K562 (cell line): ENCODE results near the gene NEURL2. TPM values are rescaled to one million over a fixed set of nuclear protein-coding genes. Genes with fewer than 3 reads are reported as not detected.
A peak's percentile ranks its signal among the peaks of the same experiment; 100 is the strongest.

Experiments
- ARNT ChIP-seq, 2 experiments: fragments of 450-650 bp; IDR thresholded peaks; 2 replicates each; pipeline ENCODE4 v1.6.1; 2016; ENCODE audit warnings: mild to moderate bottlenecking in 1 of 2
- ATF7 ChIP-seq: fragments of 450-650 bp; IDR thresholded peaks from 2 replicates; pipeline ENCODE4 v1.7.1; 2014; ENCODE audit warnings: mild to moderate bottlenecking, moderate library complexity
- CBX3 ChIP-seq, 2 experiments: IDR thresholded peaks; 1 replicate in 1 of 2; 2 replicates in 1 of 2; pipeline ENCODE4 v1.6.1; 2012; ENCODE audit warnings: inconsistent platforms in 2 of 2, low read length in 2 of 2, borderline replicate concordance in 1 of 2, control low read depth in 1 of 2
- CTBP1 ChIP-seq: fragments of 450-650 bp; IDR thresholded peaks from 2 replicates; pipeline ENCODE4 v1.6.1; 2016; ENCODE audit warnings: borderline replicate concordance
- FOXK2 ChIP-seq, 2 experiments: fragments of 450-650 bp; IDR thresholded peaks in 1 of 2; conservative IDR thresholded peaks in 1 of 2; 2 replicates each; pipeline ENCODE4 v1.6.1; 2016; ENCODE audit warnings: low read depth in 2 of 2, mild to moderate bottlenecking in 1 of 2
- KAT8 ChIP-seq: fragments of 450-650 bp; IDR thresholded peaks from 2 replicates; pipeline ENCODE4 v1.6.1; 2016; ENCODE audit warnings: low read depth, mild to moderate bottlenecking
- MXI1 ChIP-seq: IDR thresholded peaks from 2 replicates; pipeline ENCODE4 v1.6.1; 2011; ENCODE audit warnings: low read depth, mild to moderate bottlenecking, improper control_type of control experiment, low read length
- MYC ChIP-seq, 2 experiments: fragments of 250-450 bp in 1 of 2; sonication (Bioruptor Pico) in 1 of 2; IDR thresholded peaks; 2 replicates each; pipeline versions ENCODE4 v1.5.1 to v1.6.1; 2012 to 2021; ENCODE audit warnings: low read depth in 2 of 2, borderline replicate concordance in 1 of 2, improper control_type of control experiment in 1 of 2, low read length in 1 of 2, mild to moderate bottlenecking in 1 of 2, moderate library complexity in 1 of 2
- MYNN ChIP-seq, 2 experiments: sonication (generic); formaldehyde crosslinking in 1 of 2; IDR thresholded peaks; 2 replicates each; pipeline versions ENCODE4 v1.5.0 to v1.6.1; 2016 to 2020; ENCODE audit warnings: antibody characterized with exemption in 1 of 2, missing genetic modification reagents in 1 of 2
- PHF8 ChIP-seq: fragments of 200-600 bp; sonication (generic); IDR thresholded peaks from 2 replicates; pipeline ENCODE4 v1.6.1; 2012; ENCODE audit warnings: mixed run types, mild to moderate bottlenecking, inconsistent platforms, low read length, moderate library complexity, borderline replicate concordance
- RBM22 ChIP-seq: fragments of 200-400 bp; formaldehyde crosslinking; IDR thresholded peaks from 2 replicates; pipeline ENCODE4 v1.6.1; 2018; ENCODE audit warnings: low read length, low read depth; ENCODE audit not compliant: poor library complexity, severe bottlenecking
- SREBF2 ChIP-seq: sonication (generic); formaldehyde crosslinking; IDR thresholded peaks from 2 replicates; pipeline ENCODE4 v1.4.0; 2020; ENCODE audit warnings: mild to moderate bottlenecking, missing genetic modification reagents
- YY1 ChIP-seq, 3 experiments: IDR thresholded peaks; 2 replicates each; pipeline ENCODE4 v1.6.1; 2011; ENCODE audit warnings: low read length in 2 of 3, mild to moderate bottlenecking in 2 of 3, moderate library complexity in 2 of 3, borderline replicate concordance in 1 of 3, control low read depth in 1 of 3, low read depth in 1 of 3; ENCODE audit not compliant: insufficient read depth in 3 of 3, insufficient replicate concordance in 2 of 3, control insufficient read depth in 1 of 3, insufficient read length in 1 of 3; ENCODE audit errors: extremely low read depth in 1 of 3
- polyA plus RNA-seq, 8 experiments: library from polyadenylated mRNA; depleted of rRNA in 4 of 8; stranded (reverse) in 5 of 8; unstranded in 3 of 8; fragments of >200 nt; fragmentation: Nextera tagmentation in 2 of 8; fragmentation: Illumina TruSeq in 1 of 8; extraction: Ambion mirVana in 2 of 8; extraction: Trizol in 1 of 8; gene quantifications; 2 replicates each; pipeline versions ENCODE4 v1.2.1 to v1.2.3, GENCODE V29; 2011 to 2014; ENCODE audit warnings: inconsistent platforms in 1 of 8, missing spikeins in 1 of 8
- total RNA-seq, 7 experiments: library from RNA; depleted of rRNA in 6 of 7; stranded (reverse); fragments of >200 nt in 6 of 7; fragmentation: Illumina TruSeq in 2 of 7; extraction: Trizol in 2 of 7; gene quantifications; 2 replicates each; pipeline versions ENCODE4 v1.2.1 to v1.2.3, GENCODE V29; 2011 to 2021; ENCODE audit warnings: low replicate concordance in 1 of 7
- TF ChIP-seq, protein P1 (sequence below): fragments of 450-650 bp; formaldehyde crosslinking; conservative IDR thresholded peaks from 2 replicates; pipeline ENCODE4 v1.4.0; 2022; ENCODE audit warnings: mild to moderate bottlenecking, missing genetic modification characterization
- TF ChIP-seq, protein P2 (sequence below), 2 experiments: IDR thresholded peaks; 2 replicates each; pipeline ENCODE4 v1.6.1; 2012; ENCODE audit warnings: improper control_type of control experiment in 2 of 2, low read depth in 2 of 2, low read length in 2 of 2, borderline replicate concordance in 1 of 2
- TF ChIP-seq, protein P3 (sequence below), 2 experiments: fragments of 200-800 bp in 1 of 2; sonication (Bioruptor generic) in 1 of 2; sonication (generic) in 1 of 2; formaldehyde crosslinking in 1 of 2; IDR thresholded peaks in 1 of 2; conservative IDR thresholded peaks in 1 of 2; 2 replicates each; pipeline versions ENCODE4 v1.5.0 to v1.6.1; 2016 to 2020; ENCODE audit warnings: missing compliant biosample characterization in 1 of 2, missing genetic modification characterization in 1 of 2, missing genetic modification reagents in 1 of 2
- TF ChIP-seq, protein P4 (sequence below), 2 experiments: fragments of 450-650 bp in 1 of 2; sonication (generic) in 1 of 2; formaldehyde crosslinking in 1 of 2; IDR thresholded peaks in 1 of 2; conservative IDR thresholded peaks in 1 of 2; 2 replicates each; pipeline versions ENCODE4 v1.6.1 to v1.8.1; 2016 to 2023; ENCODE audit warnings: mild to moderate bottlenecking in 2 of 2, moderate library complexity in 2 of 2, inconsistent platforms in 1 of 2, missing genetic modification reagents in 1 of 2

Gene NEURL2
- total and polyA plus RNA-seq, 9 of the 15 experiments (the other 6 are each of a cell fraction or from before 2014, with no cell fraction given), result 0.22 to 1.9 (median 0.50) TPM; not detected in 1

DNA sequence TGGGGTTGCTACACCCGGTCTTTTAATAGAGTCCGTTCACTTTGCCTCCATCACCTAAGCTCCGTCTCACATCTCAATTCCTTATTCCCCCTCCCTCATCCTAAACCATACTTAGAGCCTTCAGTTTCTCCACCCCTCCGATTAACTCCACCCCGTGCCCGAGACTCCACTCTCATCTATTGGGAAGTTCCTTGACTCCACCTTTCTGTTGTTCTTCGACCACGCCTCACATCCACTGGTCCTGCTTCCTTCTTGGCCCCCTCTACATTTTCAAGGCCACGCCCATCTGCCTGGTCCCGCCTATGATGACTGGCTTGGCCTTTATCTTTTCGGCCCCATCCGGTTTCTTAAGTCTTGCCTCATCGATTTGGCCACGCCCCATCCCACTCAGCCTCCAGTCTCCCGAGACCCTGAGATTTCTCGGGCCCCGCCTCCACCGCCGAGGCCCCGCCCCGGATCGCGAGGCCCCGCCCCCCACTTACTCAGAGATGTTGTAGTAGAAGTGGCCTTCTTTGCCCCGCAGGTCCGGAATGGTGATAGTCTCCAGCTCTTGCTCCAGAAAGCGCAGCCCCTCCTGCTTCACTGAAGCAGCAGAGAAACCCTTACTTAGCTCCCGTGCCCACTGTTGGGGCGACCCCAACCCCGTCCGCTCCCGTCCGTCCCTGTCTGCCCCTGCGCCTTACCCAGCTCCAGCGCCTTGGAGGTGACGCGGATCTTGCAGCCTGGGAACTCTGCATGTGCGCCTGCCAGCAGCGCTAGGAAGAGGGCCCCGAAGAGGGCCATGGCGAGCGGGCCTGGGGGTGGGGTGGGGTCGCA, 19.9 kb upstream of the NEURL2 start (continued):
- TF ChIP-seq, protein P1, sequence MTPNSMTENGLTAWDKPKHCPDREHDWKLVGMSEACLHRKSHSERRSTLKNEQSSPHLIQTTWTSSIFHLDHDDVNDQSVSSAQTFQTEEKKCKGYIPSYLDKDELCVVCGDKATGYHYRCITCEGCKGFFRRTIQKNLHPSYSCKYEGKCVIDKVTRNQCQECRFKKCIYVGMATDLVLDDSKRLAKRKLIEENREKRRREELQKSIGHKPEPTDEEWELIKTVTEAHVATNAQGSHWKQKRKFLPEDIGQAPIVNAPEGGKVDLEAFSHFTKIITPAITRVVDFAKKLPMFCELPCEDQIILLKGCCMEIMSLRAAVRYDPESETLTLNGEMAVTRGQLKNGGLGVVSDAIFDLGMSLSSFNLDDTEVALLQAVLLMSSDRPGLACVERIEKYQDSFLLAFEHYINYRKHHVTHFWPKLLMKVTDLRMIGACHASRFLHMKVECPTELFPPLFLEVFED (CRISPR knock-in tag), result peak; percentile 53; the same call in 1 of the 2 replicates
- TF ChIP-seq FOXK2 (conservative IDR thresholded peaks at IDR 0.05 in 1 of 2, IDR thresholded peaks at IDR 0.05 in 1 of 2; ENCODE audit: low read depth in 2 of 2) (peak; percentile 70 to 72; a peak in 3 of 4 replicates), PHF8 (peak; percentile 58; the same call in 1 of the 2 replicates), CTBP1 (peak; percentile 80), MXI1 (0 out of 2 replicates have a peak, but pooled peaks have one; percentile 28), MYC (IDR thresholded peaks at IDR 0.05; ENCODE audit: low read depth, low read length) (peak; percentile 55), MYC (CRISPR knock-in tag; IDR thresholded peaks at IDR 0.05; ENCODE audit: borderline replicate concordance, low read depth) (no peak), KAT8 (no peak), YY1 (IDR thresholded peaks at IDR 0.05; ENCODE audit: borderline replicate concordance in 1 of 3, control insufficient read depth in 1 of 3, extremely low read depth in 1 of 3, insufficient read depth in 3 of 3, insufficient read length in 1 of 3, insufficient replicate concordance in 2 of 3, low read depth in 1 of 3, low read length in 2 of 3) (peak in 2 of 3 experiments; percentile 33 to 67), ATF7 (peak; percentile 95), MYNN (IDR thresholded peaks at IDR 0.05) (no peak), MYNN (CRISPR knock-in tag; IDR thresholded peaks at IDR 0.05) (no peak), RBM22 (peak; percentile 5), ARNT (IDR thresholded peaks at IDR 0.05) (no peak), SREBF2 (0 out of 2 replicates have a peak, but pooled peaks have one; percentile 46), CBX3 (IDR thresholded peaks at IDR 0.05; ENCODE audit: borderline replicate concordance in 1 of 2, low read length in 2 of 2) (no peak)
- TF ChIP-seq, protein P2, sequence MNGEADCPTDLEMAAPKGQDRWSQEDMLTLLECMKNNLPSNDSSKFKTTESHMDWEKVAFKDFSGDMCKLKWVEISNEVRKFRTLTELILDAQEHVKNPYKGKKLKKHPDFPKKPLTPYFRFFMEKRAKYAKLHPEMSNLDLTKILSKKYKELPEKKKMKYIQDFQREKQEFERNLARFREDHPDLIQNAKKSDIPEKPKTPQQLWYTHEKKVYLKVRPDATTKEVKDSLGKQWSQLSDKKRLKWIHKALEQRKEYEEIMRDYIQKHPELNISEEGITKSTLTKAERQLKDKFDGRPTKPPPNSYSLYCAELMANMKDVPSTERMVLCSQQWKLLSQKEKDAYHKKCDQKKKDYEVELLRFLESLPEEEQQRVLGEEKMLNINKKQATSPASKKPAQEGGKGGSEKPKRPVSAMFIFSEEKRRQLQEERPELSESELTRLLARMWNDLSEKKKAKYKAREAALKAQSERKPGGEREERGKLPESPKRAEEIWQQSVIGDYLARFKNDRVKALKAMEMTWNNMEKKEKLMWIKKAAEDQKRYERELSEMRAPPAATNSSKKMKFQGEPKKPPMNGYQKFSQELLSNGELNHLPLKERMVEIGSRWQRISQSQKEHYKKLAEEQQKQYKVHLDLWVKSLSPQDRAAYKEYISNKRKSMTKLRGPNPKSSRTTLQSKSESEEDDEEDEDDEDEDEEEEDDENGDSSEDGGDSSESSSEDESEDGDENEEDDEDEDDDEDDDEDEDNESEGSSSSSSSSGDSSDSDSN (IDR thresholded peaks at IDR 0.05; ENCODE audit: borderline replicate concordance in 1 of 2, low read depth in 2 of 2, low read length in 2 of 2), result 0 out of 4 replicates have a peak, but pooled peaks of 1 of the 2 experiments have one; percentile 42
- TF ChIP-seq, protein P3, sequence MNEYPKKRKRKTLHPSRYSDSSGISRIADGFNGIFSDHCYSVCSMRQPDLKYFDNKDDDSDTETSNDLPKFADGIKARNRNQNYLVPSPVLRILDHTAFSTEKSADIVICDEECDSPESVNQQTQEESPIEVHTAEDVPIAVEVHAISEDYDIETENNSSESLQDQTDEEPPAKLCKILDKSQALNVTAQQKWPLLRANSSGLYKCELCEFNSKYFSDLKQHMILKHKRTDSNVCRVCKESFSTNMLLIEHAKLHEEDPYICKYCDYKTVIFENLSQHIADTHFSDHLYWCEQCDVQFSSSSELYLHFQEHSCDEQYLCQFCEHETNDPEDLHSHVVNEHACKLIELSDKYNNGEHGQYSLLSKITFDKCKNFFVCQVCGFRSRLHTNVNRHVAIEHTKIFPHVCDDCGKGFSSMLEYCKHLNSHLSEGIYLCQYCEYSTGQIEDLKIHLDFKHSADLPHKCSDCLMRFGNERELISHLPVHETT (CRISPR knock-in tag; conservative IDR thresholded peaks at IDR 0.05 in 1 of 2, IDR thresholded peaks at IDR 0.05 in 1 of 2), result no peak
- TF ChIP-seq, protein P4, sequence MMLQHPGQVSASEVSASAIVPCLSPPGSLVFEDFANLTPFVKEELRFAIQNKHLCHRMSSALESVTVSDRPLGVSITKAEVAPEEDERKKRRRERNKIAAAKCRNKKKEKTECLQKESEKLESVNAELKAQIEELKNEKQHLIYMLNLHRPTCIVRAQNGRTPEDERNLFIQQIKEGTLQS (IDR thresholded peaks at IDR 0.05), result peak; percentile 99
- TF ChIP-seq, protein P4 (CRISPR knock-in tag; conservative IDR thresholded peaks at IDR 0.05), result peak; percentile 97
